Liver (tissue), 9 donors: ENCODE results near the gene LARGE1. TPM values are rescaled to one million over a fixed set of nuclear protein-coding genes. Genes with fewer than 3 reads are reported as not detected.

ENCODE experiments used
- DNase-seq: peaks from one replicate; pipeline ENCODE4 v3.0.0-alpha.2; 2017; ENCODE audit warnings: low spot score
- H3K27ac ChIP-seq, 2 donors: one replicate each; pipeline ENCODE4 v1.7.0; 2013; ENCODE audit warnings: inconsistent platforms in 2 of 2, low read length in 2 of 2, control low read depth in 1 of 2, low read depth in 1 of 2, mild to moderate bottlenecking in 1 of 2
- H3K27me3 ChIP-seq, 4 donors: one replicate each; pipeline versions ENCODE4 v1.6.1 to v1.7.0; 2013; ENCODE audit warnings: low read length in 3 of 4, inconsistent platforms in 1 of 4, mild to moderate bottlenecking in 1 of 4, moderate library complexity in 1 of 4; ENCODE audit not compliant: control insufficient read depth in 4 of 4, insufficient read depth in 4 of 4
- H3K36me3 ChIP-seq, 4 donors: one replicate each; pipeline versions ENCODE4 v1.6.1 to v1.7.0; 2013; ENCODE audit warnings: low read length in 3 of 4, mild to moderate bottlenecking in 3 of 4, low read depth in 1 of 4, moderate library complexity in 1 of 4; ENCODE audit not compliant: control insufficient read depth in 4 of 4, insufficient read depth in 3 of 4
- H3K4me1 ChIP-seq, 4 donors: one replicate each; pipeline versions ENCODE4 v1.6.1 to v1.7.0; 2013; ENCODE audit warnings: low read length in 3 of 4, mild to moderate bottlenecking in 3 of 4, moderate library complexity in 1 of 4; ENCODE audit not compliant: control insufficient read depth in 4 of 4, insufficient read depth in 4 of 4
- H3K4me3 ChIP-seq, 3 donors: one replicate each; pipeline versions ENCODE4 v1.6.1 to v1.7.0; 2013; ENCODE audit warnings: low read length in 3 of 3, control low read depth in 1 of 3, low read depth in 1 of 3, mild to moderate bottlenecking in 1 of 3
- H3K9ac ChIP-seq, 2 donors: one replicate each; pipeline ENCODE4 v1.7.0; 2013; ENCODE audit warnings: low read length in 2 of 2, mild to moderate bottlenecking in 2 of 2, moderate library complexity in 2 of 2, control low read depth in 1 of 2, low read depth in 1 of 2
- H3K9me3 ChIP-seq, 4 donors: one replicate each; pipeline versions ENCODE4 v1.6.1 to v1.7.0; 2013; ENCODE audit warnings: low read length in 3 of 4; ENCODE audit not compliant: control insufficient read depth in 4 of 4
- ATF3 ChIP-seq: IDR thresholded peaks from 2 replicates; pipeline ENCODE4 v1.6.1; 2016; ENCODE audit warnings: antibody characterized with exemption
- CTCF ChIP-seq: fragments of 150-350 bp; IDR thresholded peaks from 2 replicates; pipeline ENCODE4 v1.5.1; 2017; ENCODE audit warnings: improper control_type of control experiment, low read depth, low read length; ENCODE audit not compliant: missing input control
- EGR1 ChIP-seq, 2 donors: IDR thresholded peaks; 2 replicates each; pipeline ENCODE4 v1.6.1; 2016 to 2018; ENCODE audit warnings: antibody characterized with exemption in 2 of 2, low read depth in 2 of 2
- FOXA1 ChIP-seq: IDR thresholded peaks from 2 replicates; pipeline ENCODE4 v1.6.1; 2016; ENCODE audit warnings: antibody characterized with exemption
- FOXA2 ChIP-seq: IDR thresholded peaks from 2 replicates; pipeline ENCODE4 v1.6.1; 2016; ENCODE audit warnings: antibody characterized with exemption
- GABPA ChIP-seq, 2 donors: IDR thresholded peaks in 1 of 2; conservative IDR thresholded peaks in 1 of 2; 2 replicates each; pipeline ENCODE4 v1.6.1; 2016; ENCODE audit warnings: antibody characterized with exemption in 2 of 2, mild to moderate bottlenecking in 1 of 2, moderate library complexity in 1 of 2
- HNF4A ChIP-seq, 2 donors: conservative IDR thresholded peaks; 2 replicates each; pipeline ENCODE4 v1.6.1; 2016; ENCODE audit warnings: antibody characterized with exemption in 2 of 2, mild to moderate bottlenecking in 2 of 2
- HNF4G ChIP-seq: IDR thresholded peaks from 2 replicates; pipeline ENCODE4 v1.6.1; 2016; ENCODE audit warnings: antibody characterized with exemption
- JUND ChIP-seq, 2 donors: IDR thresholded peaks; 2 replicates each; pipeline ENCODE4 v1.6.1; 2016; ENCODE audit warnings: antibody characterized with exemption in 2 of 2
- MAX ChIP-seq: IDR thresholded peaks from 2 replicates; pipeline ENCODE4 v1.6.1; 2016; ENCODE audit warnings: antibody characterized with exemption
- NR2F2 ChIP-seq: IDR thresholded peaks from 2 replicates; pipeline ENCODE4 v1.6.1; 2016; ENCODE audit warnings: antibody characterized with exemption
- RAD21 ChIP-seq, 2 donors: IDR thresholded peaks; 2 replicates each; pipeline ENCODE4 v1.6.1; 2016; ENCODE audit warnings: antibody characterized with exemption in 2 of 2, mild to moderate bottlenecking in 2 of 2
- REST ChIP-seq: IDR thresholded peaks from 2 replicates; pipeline ENCODE4 v1.6.1; 2016; ENCODE audit warnings: antibody characterized with exemption, mild to moderate bottlenecking
- RXRA ChIP-seq, 2 donors: IDR thresholded peaks; 2 replicates each; pipeline ENCODE4 v1.6.1; 2017 to 2018; ENCODE audit warnings: antibody characterized with exemption in 2 of 2, mild to moderate bottlenecking in 1 of 2
- TAF1 ChIP-seq: conservative IDR thresholded peaks from 2 replicates; pipeline ENCODE4 v1.6.1; 2016; ENCODE audit warnings: antibody characterized with exemption, mild to moderate bottlenecking
- YY1 ChIP-seq: IDR thresholded peaks from 2 replicates; pipeline ENCODE4 v1.6.1; 2016; ENCODE audit warnings: antibody characterized with exemption, mild to moderate bottlenecking
- ZBTB33 ChIP-seq: IDR thresholded peaks from 2 replicates; pipeline ENCODE4 v1.6.1; 2016; ENCODE audit warnings: antibody characterized with exemption
- WGBS: extraction: QIAGEN DNeasy Blood & Tissue Kit; methylation state at CpG from one replicate; pipeline ENCODE4 v1.1.7; 2013; 5-methylcytosine and 5-hydroxymethylcytosine counted together
- polyA plus RNA-seq, 2 donors: library from polyadenylated mRNA; stranded (reverse) in 1 of 2; unstranded in 1 of 2; fragments of 200-250 nt in 1 of 2; fragments of >200 nt in 1 of 2; fragmentation: Nextera tagmentation in 1 of 2; extraction: Ambion mirVana in 1 of 2; gene quantifications; one replicate each; pipeline versions ENCODE4 v1.2.1 to v1.2.3, GENCODE V29; 2013 to 2015
- total RNA-seq, 2 donors: library from RNA; depleted of rRNA; stranded (reverse); fragments of >200 nt; gene quantifications; one replicate each; pipeline ENCODE4 v1.2.3, GENCODE V29; 2014
- donor health status: healthy.
- donor health status: healthy.
- donor health status: healthy.
- donor health status: healthy.
- donor health status: healthy.

LARGE1 gene
- total and polyA plus RNA-seq, 4 donors: 2.3 to 14.1 (median 5.7) TPM

- H3K9ac ChIP-seq: no peak overlapping the region
- no peak overlapping the region for H3K4me3 ChIP-seq
- TF ChIP-seq HNF4G (no peak), ATF3 (no peak), FOXA2 (no peak), JUND (IDR thresholded peaks at IDR 0.05) (no peak), HNF4A (conservative IDR thresholded peaks at IDR 0.05) (no peak), NR2F2 (no peak), TAF1 (no peak), CTCF (no peak), GABPA (IDR thresholded peaks at IDR 0.05 in 1 of 2, conservative IDR thresholded peaks at IDR 0.05 in 1 of 2) (no peak), RAD21 (IDR thresholded peaks at IDR 0.05) (no peak), MAX (no peak), FOXA1 (no peak), REST (no peak), RXRA (IDR thresholded peaks at IDR 0.05) (no peak), ZBTB33 (no peak), EGR1 (IDR thresholded peaks at IDR 0.05; ENCODE audit: low read depth in 2 of 2) (no peak), YY1 (no peak)
- WGBS: 97% methylated on average over 7 of the region's 7 CpGs
- DNase-seq: no peak
- no peaks in the 10 kb centered on the region for H3K36me3 ChIP-seq
- H3K4me1 ChIP-seq: peaks cover 7 to 36% (median 20%) of the 10 kb centered on the region in 4 donors
- H3K27me3 ChIP-seq: no peaks in the 10 kb centered on the region
- H3K27ac ChIP-seq: no peak overlapping the region
- no peaks in the 10 kb centered on the region for H3K9me3 ChIP-seq
Observed at GRCh38 chr22:33565580-33565995, 354.7 kb downstream of the LARGE1 start.
